Measurements from ENCODE around the gene ALK.

GRCh38 chr2:29848566-29849310, 72.6 kb downstream of the ALK start:
- TF ChIP-seq EZH2phosphoT487 (IDR thresholded peaks at IDR 0.05; ENCODE audit: low read depth) (no peak), CTCF (IDR thresholded peaks at IDR 0.05; ENCODE audit: low read depth, low read length) (no peak)
